AG04450 (cell line): ENCODE data around the gene SCAF8. TPM values are rescaled to one million over a fixed set of nuclear protein-coding genes. Genes with fewer than 3 reads are reported as not detected.

Source experiments
- CTCF ChIA-PET: fragments of 300-600, 350-600 bp; formaldehyde crosslinking; extraction: SDS; loops from one replicate; lab custom pipeline; 2022; ENCODE audit warnings: antibody characterized with exemption, inconsistent platforms; lab: Charles Lee
- POLR2A ChIA-PET: fragments of 350-600 bp; formaldehyde crosslinking; extraction: SDS; loops from one replicate; lab custom pipeline; 2021; ENCODE audit warnings: antibody characterized with exemption, inconsistent platforms; lab: Yijun Ruan, JAX
- DNase-seq: peaks from one replicate; pipeline ENCODE4 v3.0.0-alpha.2; 2011; ENCODE audit warnings: low read depth, low spot score
- H3K27ac ChIP-seq: one replicate; pipeline ENCODE4 v1.5.1; 2012; ENCODE audit warnings: low read depth, low read length, control low read depth
- H3K27me3 ChIP-seq: one replicate; pipeline ENCODE4 v1.6.0; 2012; ENCODE audit warnings: low read length; ENCODE audit not compliant: control insufficient read depth, insufficient read depth
- H3K4me3 ChIP-seq: 2 replicates; pipeline ENCODE4 v1.5.1; 2011; ENCODE audit warnings: mild to moderate bottlenecking, low read depth, low read length, control low read depth
- H3K9me3 ChIP-seq: 2 replicates; pipeline ENCODE4 v1.5.1; 2012; ENCODE audit warnings: low read length; ENCODE audit not compliant: control insufficient read depth, insufficient read depth
- CTCF ChIP-seq: IDR thresholded peaks from 2 replicates; pipeline ENCODE4 v1.5.1; 2011; ENCODE audit warnings: low read depth, low read length, control low read depth, inconsistent platforms
- polyA plus RNA-seq: library from polyadenylated mRNA; depleted of rRNA; stranded (reverse); fragments of >200 nt; gene quantifications from 2 replicates; pipeline ENCODE4 v1.2.3, GENCODE V29; 2011

SCAF8 gene
- polyA plus RNA-seq, 1 experiment, result 29.2 TPM

- DNase-seq, result no peak
- no peak overlapping the region for H3K4me3 ChIP-seq
- H3K27me3 ChIP-seq, result no peaks in the 10 kb centered on the region
- TF ChIP-seq CTCF, result no peak
- no peak overlapping the region for H3K27ac ChIP-seq
- no peaks in the 10 kb centered on the region for H3K9me3 ChIP-seq
- POLR2A ChIA-PET, result no interaction called here
- CTCF ChIA-PET, result no interaction called here
Observed at GRCh38 chr6:154749341-154749740, 16.1 kb downstream of the SCAF8 start.

GRCh38 chr6:154751011-154751800, 18.0 kb downstream of the SCAF8 start:
- no peak for DNase-seq
- Histone ChIP-seq H3K27me3 (no peaks in the 10 kb centered on the region), H3K4me3 (no peak overlapping the region), H3K9me3 (no peaks in the 10 kb centered on the region), H3K27ac (no peak overlapping the region)
- ChIA-PET CTCF (interaction anchor here (0.5 to 1.3 kb wide), 3 partner anchors 11 to 75 kb away, joined by 3 to 4 read pairs (median 3); no protein-coding TSS in a partner anchor), POLR2A (no interaction called here)
- no peak for TF ChIP-seq CTCF

- H3K27ac ChIP-seq, result no peak overlapping the region
- no peak overlapping the region for H3K4me3 ChIP-seq
- no peak for DNase-seq
- H3K9me3 ChIP-seq, result no peaks in the 10 kb centered on the region
- POLR2A ChIA-PET, result no interaction called here
- H3K27me3 ChIP-seq, result no peaks in the 10 kb centered on the region
- CTCF ChIA-PET, result no interaction called here
- TF ChIP-seq CTCF, result no peak
Observed at GRCh38 chr6:154752022-154752421, 18.8 kb downstream of the SCAF8 start.

GRCh38 chr6:154754152-154754551, 20.9 kb downstream of the SCAF8 start:
- no peak overlapping the region for H3K27ac ChIP-seq
- H3K9me3 ChIP-seq, result no peaks in the 10 kb centered on the region
- H3K4me3 ChIP-seq, result no peak overlapping the region
- ChIA-PET CTCF (interaction anchor here (0.7 to 1.0 kb wide), 3 partner anchors 30 to 78 kb away, joined by 3 read pairs; no protein-coding TSS in a partner anchor), POLR2A (no interaction called here)
- no peak for DNase-seq
- H3K27me3 ChIP-seq, result no peaks in the 10 kb centered on the region
- TF ChIP-seq CTCF, result no peak

GRCh38 chr6:154757352-154758050, 24.3 kb downstream of the SCAF8 start:
- no peak for DNase-seq
- CTCF ChIA-PET, result interaction anchor here (0.6 to 1.0 kb wide), 3 partner anchors 14 to 91 kb away, joined by 3 to 6 read pairs (median 3); no protein-coding TSS in a partner anchor
- POLR2A ChIA-PET, result no interaction called here
- Histone ChIP-seq H3K4me3 (no peak overlapping the region), H3K27ac (no peak overlapping the region), H3K27me3 (no peaks in the 10 kb centered on the region), H3K9me3 (no peaks in the 10 kb centered on the region)
- TF ChIP-seq CTCF, result no peak
